SHP77 treated with DMSO at 0.1 percent for 48 hours (cell line): ENCODE results near the gene SERTAD4.
"Not testable (repeated sequence)": the region's sequence is repeated elsewhere in the genome, so short reads cannot be mapped to it uniquely, and the experiment has no call there.

Experiments used
- DNase-seq: peaks from one replicate; lab custom pipeline; 2025; lab: John Stamatoyannopoulos, UW

The SERTAD4 gene

GRCh38 chr1:210260096-210260495 is 27.5 kb downstream of the SERTAD4 start:
- DNase-seq: no peak

GRCh38 chr1:210262167-210262896 is 29.7 kb downstream of the SERTAD4 start:
- no peak for DNase-seq

- DNase-seq: no peak
Observed at GRCh38 chr1:210262897-210263272, 30.3 kb downstream of the SERTAD4 start.

- DNase-seq: no peak
Observed at GRCh38 chr1:210263963-210264362, 31.4 kb downstream of the SERTAD4 start.

GRCh38 chr1:210264496-210265380 is 32.1 kb downstream of the SERTAD4 start:
- no peak for DNase-seq

GRCh38 chr1:210265392-210265955 is 32.9 kb downstream of the SERTAD4 start:
- DNase-seq: not testable (repeated sequence)

- DNase-seq: no peak
Observed at GRCh38 chr1:210269981-210270380, 37.4 kb downstream of the SERTAD4 start.

GRCh38 chr1:210272666-210273065 is 40.1 kb downstream of the SERTAD4 start:
- no peak for DNase-seq

GRCh38 chr1:210280221-210280620 is 47.6 kb downstream of the SERTAD4 start:
- DNase-seq: no peak

- DNase-seq: no peak
Observed at GRCh38 chr1:210288116-210288515, 55.5 kb downstream of the SERTAD4 start.

- no peak for DNase-seq
Observed at GRCh38 chr1:210289248-210289647, 56.7 kb downstream of the SERTAD4 start.

GRCh38 chr1:210291081-210291764 is 58.6 kb downstream of the SERTAD4 start:
- no peak for DNase-seq

- no peak for DNase-seq
Observed at GRCh38 chr1:210291786-210292230, 59.2 kb downstream of the SERTAD4 start.

- no peak for DNase-seq
Observed at GRCh38 chr1:210292231-210292871, 59.8 kb downstream of the SERTAD4 start.

GRCh38 chr1:210293171-210293607 is 60.6 kb downstream of the SERTAD4 start:
- DNase-seq: no peak

GRCh38 chr1:210294999-210295745 is 62.6 kb downstream of the SERTAD4 start:
- DNase-seq: no peak
